ENCODE results near the gene DALRD3. TPM values are rescaled to one million over a fixed set of nuclear protein-coding genes. Genes with fewer than 3 reads are reported as not detected.

The DALRD3 gene
- total and polyA plus RNA-seq, 2 experiments from 2014 or later = 31.0 to 57.7 TPM

DNA sequence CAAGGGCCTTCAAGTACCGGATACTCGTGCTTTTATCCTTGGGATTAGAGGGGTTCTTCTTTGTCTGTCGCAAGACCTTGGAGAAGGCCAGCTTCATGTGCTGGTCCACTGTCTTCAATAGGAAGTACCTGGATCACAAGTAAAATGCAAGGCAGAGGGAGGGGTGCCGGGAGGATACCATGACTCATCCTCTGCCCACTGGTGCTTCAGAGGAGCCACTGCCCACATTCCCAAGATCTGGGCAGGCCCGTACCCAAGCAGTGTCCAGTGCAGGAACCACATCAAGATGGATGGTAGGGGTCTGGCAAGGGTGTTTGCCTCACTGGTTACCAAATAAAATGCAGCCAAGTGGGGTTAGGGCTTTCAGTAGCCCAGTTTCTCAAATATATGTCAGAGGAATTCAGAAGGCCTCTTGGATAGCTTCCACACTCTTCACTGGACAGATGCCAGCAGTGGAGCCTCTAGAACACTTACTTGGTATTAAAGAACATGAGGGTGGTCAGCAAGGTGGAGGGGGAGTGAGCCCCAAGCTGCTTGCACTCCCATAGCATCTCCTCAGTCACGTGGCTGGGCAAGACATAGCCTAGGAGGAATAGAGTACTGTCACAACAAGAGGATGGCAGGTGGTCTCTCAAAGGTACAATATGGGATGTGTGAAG lies 14.4 kb upstream of the DALRD3 start (continued):
- no peak for TF ChIP-seq CREB1 (CRISPR knock-in tag; IDR thresholded peaks at IDR 0.05; ENCODE audit: low read depth)
- no peak for TF ChIP-seq STAT1 (IDR thresholded peaks at IDR 0.05; ENCODE audit: unreplicated experiment)

- Histone ChIP-seq H3K4me1 (ENCODE audit: insufficient read depth) (peaks cover 7% of the 10 kb centered on the region; the same call in 1 of the 2 replicates), H3K4me2 (no peak overlapping the region), H3K9me2 (ENCODE audit: insufficient read depth) (no peaks in the 10 kb centered on the region), H4K20me1 (replicated peaks; ENCODE audit: insufficient read depth) (peaks cover 14% of the 10 kb centered on the region; the same call in 1 of the 2 replicates), H3K79me2 (replicated peaks; ENCODE audit: insufficient read depth) (peaks cover 13% of the 10 kb centered on the region), H3K27ac (ENCODE audit: low read depth) (peak overlapping the region; percentile 46), H2AFZ (no peak overlapping the region), H3K4me3 (no peak overlapping the region), H3K27me3 (ENCODE audit: insufficient read depth) (no peaks in the 10 kb centered on the region), H3F3A (replicated peaks; ENCODE audit: low read depth) (peaks cover 48% of the 10 kb centered on the region), H3K36me3 (ENCODE audit: insufficient read depth) (peaks cover 48% of the 10 kb centered on the region)
- Mint-ChIP-seq H3K36me3 (ENCODE audit: low read depth) (peaks cover 83% of the 10 kb centered on the region), H3K4me1 (peaks cover 18% of the 10 kb centered on the region), H3K27ac (no peak overlapping the region), H3K27me3 (ENCODE audit: insufficient read depth, low read depth, poor library complexity) (peaks cover 22% of the 10 kb centered on the region), H3K4me3 (no peak overlapping the region), H3K9me3 (no peaks in the 10 kb centered on the region; the same call in 1 of the 3 replicates)
- DNase-seq (ENCODE audit: low spot score) = no peak
- no peak for ATAC-seq
- TF ChIP-seq, protein P1, sequence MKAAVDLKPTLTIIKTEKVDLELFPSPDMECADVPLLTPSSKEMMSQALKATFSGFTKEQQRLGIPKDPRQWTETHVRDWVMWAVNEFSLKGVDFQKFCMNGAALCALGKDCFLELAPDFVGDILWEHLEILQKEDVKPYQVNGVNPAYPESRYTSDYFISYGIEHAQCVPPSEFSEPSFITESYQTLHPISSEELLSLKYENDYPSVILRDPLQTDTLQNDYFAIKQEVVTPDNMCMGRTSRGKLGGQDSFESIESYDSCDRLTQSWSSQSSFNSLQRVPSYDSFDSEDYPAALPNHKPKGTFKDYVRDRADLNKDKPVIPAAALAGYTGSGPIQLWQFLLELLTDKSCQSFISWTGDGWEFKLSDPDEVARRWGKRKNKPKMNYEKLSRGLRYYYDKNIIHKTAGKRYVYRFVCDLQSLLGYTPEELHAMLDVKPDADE (IDR thresholded peaks at IDR 0.05) = no peak
- TF ChIP-seq ZNF331 (CRISPR knock-in tag; IDR thresholded peaks at IDR 0.05; ENCODE audit: low read depth) (no peak), ZNF114 (CRISPR knock-in tag; IDR thresholded peaks at IDR 0.05) (no peak), CREB1 (CRISPR knock-in tag; IDR thresholded peaks at IDR 0.05; ENCODE audit: low read depth) (no peak), JUNB (IDR thresholded peaks at IDR 0.05; ENCODE audit: unreplicated experiment) (no peak), EZH2 (IDR thresholded peaks at IDR 0.05; ENCODE audit: low read depth, unreplicated experiment) (no peak), EZH2phosphoT487 (IDR thresholded peaks at IDR 0.05; ENCODE audit: unreplicated experiment) (no peak), NANOG (IDR thresholded peaks at IDR 0.05; ENCODE audit: borderline replicate concordance) (no peak), POLR2AphosphoS5 (IDR thresholded peaks at IDR 0.05; ENCODE audit: low read depth) (no peak)
- TF ChIP-seq, protein P2, sequence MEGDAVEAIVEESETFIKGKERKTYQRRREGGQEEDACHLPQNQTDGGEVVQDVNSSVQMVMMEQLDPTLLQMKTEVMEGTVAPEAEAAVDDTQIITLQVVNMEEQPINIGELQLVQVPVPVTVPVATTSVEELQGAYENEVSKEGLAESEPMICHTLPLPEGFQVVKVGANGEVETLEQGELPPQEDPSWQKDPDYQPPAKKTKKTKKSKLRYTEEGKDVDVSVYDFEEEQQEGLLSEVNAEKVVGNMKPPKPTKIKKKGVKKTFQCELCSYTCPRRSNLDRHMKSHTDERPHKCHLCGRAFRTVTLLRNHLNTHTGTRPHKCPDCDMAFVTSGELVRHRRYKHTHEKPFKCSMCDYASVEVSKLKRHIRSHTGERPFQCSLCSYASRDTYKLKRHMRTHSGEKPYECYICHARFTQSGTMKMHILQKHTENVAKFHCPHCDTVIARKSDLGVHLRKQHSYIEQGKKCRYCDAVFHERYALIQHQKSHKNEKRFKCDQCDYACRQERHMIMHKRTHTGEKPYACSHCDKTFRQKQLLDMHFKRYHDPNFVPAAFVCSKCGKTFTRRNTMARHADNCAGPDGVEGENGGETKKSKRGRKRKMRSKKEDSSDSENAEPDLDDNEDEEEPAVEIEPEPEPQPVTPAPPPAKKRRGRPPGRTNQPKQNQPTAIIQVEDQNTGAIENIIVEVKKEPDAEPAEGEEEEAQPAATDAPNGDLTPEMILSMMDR (conservative IDR thresholded peaks at IDR 0.05; ENCODE audit: low read depth in 2 of 2) = no peak
- TF ChIP-seq, protein P3, sequence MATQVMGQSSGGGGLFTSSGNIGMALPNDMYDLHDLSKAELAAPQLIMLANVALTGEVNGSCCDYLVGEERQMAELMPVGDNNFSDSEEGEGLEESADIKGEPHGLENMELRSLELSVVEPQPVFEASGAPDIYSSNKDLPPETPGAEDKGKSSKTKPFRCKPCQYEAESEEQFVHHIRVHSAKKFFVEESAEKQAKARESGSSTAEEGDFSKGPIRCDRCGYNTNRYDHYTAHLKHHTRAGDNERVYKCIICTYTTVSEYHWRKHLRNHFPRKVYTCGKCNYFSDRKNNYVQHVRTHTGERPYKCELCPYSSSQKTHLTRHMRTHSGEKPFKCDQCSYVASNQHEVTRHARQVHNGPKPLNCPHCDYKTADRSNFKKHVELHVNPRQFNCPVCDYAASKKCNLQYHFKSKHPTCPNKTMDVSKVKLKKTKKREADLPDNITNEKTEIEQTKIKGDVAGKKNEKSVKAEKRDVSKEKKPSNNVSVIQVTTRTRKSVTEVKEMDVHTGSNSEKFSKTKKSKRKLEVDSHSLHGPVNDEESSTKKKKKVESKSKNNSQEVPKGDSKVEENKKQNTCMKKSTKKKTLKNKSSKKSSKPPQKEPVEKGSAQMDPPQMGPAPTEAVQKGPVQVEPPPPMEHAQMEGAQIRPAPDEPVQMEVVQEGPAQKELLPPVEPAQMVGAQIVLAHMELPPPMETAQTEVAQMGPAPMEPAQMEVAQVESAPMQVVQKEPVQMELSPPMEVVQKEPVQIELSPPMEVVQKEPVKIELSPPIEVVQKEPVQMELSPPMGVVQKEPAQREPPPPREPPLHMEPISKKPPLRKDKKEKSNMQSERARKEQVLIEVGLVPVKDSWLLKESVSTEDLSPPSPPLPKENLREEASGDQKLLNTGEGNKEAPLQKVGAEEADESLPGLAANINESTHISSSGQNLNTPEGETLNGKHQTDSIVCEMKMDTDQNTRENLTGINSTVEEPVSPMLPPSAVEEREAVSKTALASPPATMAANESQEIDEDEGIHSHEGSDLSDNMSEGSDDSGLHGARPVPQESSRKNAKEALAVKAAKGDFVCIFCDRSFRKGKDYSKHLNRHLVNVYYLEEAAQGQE (IDR thresholded peaks at IDR 0.05; ENCODE audit: unreplicated experiment) = no peak
- TF ChIP-seq, protein P4, sequence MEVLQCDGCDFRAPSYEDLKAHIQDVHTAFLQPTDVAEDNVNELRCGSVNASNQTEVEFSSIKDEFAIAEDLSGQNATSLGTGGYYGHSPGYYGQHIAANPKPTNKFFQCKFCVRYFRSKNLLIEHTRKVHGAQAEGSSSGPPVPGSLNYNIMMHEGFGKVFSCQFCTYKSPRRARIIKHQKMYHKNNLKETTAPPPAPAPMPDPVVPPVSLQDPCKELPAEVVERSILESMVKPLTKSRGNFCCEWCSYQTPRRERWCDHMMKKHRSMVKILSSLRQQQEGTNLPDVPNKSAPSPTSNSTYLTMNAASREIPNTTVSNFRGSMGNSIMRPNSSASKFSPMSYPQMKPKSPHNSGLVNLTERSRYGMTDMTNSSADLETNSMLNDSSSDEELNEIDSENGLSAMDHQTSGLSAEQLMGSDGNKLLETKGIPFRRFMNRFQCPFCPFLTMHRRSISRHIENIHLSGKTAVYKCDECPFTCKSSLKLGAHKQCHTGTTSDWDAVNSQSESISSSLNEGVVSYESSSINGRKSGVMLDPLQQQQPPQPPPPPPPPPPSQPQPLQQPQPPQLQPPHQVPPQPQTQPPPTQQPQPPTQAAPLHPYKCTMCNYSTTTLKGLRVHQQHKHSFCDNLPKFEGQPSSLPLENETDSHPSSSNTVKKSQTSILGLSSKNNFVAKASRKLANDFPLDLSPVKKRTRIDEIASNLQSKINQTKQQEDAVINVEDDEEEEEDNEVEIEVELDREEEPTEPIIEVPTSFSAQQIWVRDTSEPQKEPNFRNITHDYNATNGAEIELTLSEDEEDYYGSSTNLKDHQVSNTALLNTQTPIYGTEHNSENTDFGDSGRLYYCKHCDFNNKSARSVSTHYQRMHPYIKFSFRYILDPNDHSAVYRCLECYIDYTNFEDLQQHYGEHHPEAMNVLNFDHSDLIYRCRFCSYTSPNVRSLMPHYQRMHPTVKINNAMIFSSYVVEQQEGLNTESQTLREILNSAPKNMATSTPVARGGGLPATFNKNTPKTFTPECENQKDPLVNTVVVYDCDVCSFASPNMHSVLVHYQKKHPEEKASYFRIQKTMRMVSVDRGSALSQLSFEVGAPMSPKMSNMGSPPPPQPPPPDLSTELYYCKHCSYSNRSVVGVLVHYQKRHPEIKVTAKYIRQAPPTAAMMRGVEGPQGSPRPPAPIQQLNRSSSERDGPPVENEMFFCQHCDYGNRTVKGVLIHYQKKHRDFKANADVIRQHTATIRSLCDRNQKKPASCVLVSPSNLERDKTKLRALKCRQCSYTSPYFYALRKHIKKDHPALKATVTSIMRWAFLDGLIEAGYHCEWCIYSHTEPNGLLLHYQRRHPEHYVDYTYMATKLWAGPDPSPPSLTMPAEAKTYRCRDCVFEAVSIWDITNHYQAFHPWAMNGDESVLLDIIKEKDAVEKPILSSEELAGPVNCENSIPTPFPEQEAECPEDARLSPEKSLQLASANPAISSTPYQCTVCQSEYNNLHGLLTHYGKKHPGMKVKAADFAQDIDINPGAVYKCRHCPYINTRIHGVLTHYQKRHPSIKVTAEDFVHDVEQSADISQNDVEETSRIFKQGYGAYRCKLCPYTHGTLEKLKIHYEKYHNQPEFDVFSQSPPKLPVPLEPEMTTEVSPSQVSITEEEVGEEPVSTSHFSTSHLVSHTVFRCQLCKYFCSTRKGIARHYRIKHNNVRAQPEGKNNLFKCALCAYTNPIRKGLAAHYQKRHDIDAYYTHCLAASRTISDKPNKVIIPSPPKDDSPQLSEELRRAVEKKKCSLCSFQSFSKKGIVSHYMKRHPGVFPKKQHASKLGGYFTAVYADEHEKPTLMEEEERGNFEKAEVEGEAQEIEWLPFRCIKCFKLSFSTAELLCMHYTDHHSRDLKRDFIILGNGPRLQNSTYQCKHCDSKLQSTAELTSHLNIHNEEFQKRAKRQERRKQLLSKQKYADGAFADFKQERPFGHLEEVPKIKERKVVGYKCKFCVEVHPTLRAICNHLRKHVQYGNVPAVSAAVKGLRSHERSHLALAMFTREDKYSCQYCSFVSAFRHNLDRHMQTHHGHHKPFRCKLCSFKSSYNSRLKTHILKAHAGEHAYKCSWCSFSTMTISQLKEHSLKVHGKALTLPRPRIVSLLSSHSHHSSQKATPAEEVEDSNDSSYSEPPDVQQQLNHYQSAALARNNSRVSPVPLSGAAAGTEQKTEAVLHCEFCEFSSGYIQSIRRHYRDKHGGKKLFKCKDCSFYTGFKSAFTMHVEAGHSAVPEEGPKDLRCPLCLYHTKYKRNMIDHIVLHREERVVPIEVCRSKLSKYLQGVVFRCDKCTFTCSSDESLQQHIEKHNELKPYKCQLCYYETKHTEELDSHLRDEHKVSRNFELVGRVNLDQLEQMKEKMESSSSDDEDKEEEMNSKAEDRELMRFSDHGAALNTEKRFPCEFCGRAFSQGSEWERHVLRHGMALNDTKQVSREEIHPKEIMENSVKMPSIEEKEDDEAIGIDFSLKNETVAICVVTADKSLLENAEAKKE (CRISPR knock-in tag; IDR thresholded peaks at IDR 0.05) = no peak
Measured at GRCh38 chr3:49030321-49030720, 11.9 kb upstream of the DALRD3 start.

Measured in GM23338 (cell line).